Endodermal cell (in vitro differentiated cells): ENCODE data around the gene MTR. TPM values are rescaled to one million over a fixed set of nuclear protein-coding genes. Genes with fewer than 3 reads are reported as not detected.

Source experiments
- DNase-seq: peaks from one replicate; pipeline ENCODE4 v3.0.0-alpha.2; 2017
- H3K27ac ChIP-seq: 2 replicates; pipeline ENCODE4 v1.5.1; 2013; ENCODE audit warnings: mild to moderate bottlenecking, low read depth, low read length, moderate library complexity
- H3K27me3 ChIP-seq: 2 replicates; pipeline ENCODE4 v1.6.1; 2013; ENCODE audit warnings: mild to moderate bottlenecking, low read length, moderate library complexity; ENCODE audit not compliant: insufficient read depth, control insufficient read depth, poor library complexity, severe bottlenecking
- H3K36me3 ChIP-seq: 2 replicates; pipeline ENCODE4 v1.7.0; 2013; ENCODE audit warnings: mild to moderate bottlenecking, low read length, moderate library complexity; ENCODE audit not compliant: control insufficient read depth, insufficient read depth
- H3K4me1 ChIP-seq: one replicate; pipeline ENCODE4 v1.7.0; 2013; ENCODE audit warnings: low read length; ENCODE audit not compliant: control insufficient read depth, insufficient read depth
- H3K4me3 ChIP-seq: 2 replicates; pipeline ENCODE4 v1.5.1; 2013; ENCODE audit warnings: mild to moderate bottlenecking, low read length, moderate library complexity
- H3K9ac ChIP-seq: 2 replicates; pipeline ENCODE4 v1.6.1; 2013; ENCODE audit warnings: mild to moderate bottlenecking, low read length, moderate library complexity; ENCODE audit not compliant: poor library complexity, severe bottlenecking; ENCODE audit errors: extremely low read depth
- H3K9me3 ChIP-seq: 2 replicates; pipeline ENCODE4 v1.6.1; 2013; ENCODE audit warnings: mild to moderate bottlenecking, low read length, moderate library complexity; ENCODE audit not compliant: control insufficient read depth
- H3K27ac Mint-ChIP-seq: 2 replicates; pipeline ENCODE4 v1.8.0; 2020; ENCODE audit warnings: mixed read lengths
- H3K27me3 Mint-ChIP-seq: 2 replicates; pipeline ENCODE4 v1.8.0; 2021; ENCODE audit warnings: mild to moderate bottlenecking, mixed read lengths; ENCODE audit not compliant: insufficient read depth
- H3K36me3 Mint-ChIP-seq: 2 replicates; pipeline ENCODE4 v1.8.0; 2020; ENCODE audit warnings: low read depth, mixed read lengths
- H3K4me1 Mint-ChIP-seq: 2 replicates; pipeline ENCODE4 v1.8.0; 2020; ENCODE audit warnings: mixed read lengths
- H3K4me3 Mint-ChIP-seq: 2 replicates; pipeline ENCODE4 v1.8.0; 2020; ENCODE audit warnings: mild to moderate bottlenecking, moderate library complexity, mixed read lengths
- H3K9me3 Mint-ChIP-seq: 2 replicates; pipeline ENCODE4 v1.8.0; 2020; ENCODE audit warnings: mild to moderate bottlenecking, mixed read lengths
- WGBS, 2 experiments: methylation state at CpG; one replicate each; pipeline versions ENCODE4 v1.1.5 to v1.1.7; 2013; ENCODE audit warnings: missing lambda C conversion rate in 2 of 2, mixed read lengths in 1 of 2; ENCODE audit not compliant: insufficient coverage in 1 of 2, insufficient read length in 1 of 2; 5-methylcytosine and 5-hydroxymethylcytosine counted together
- total RNA-seq, 2 donors: library from RNA; stranded (reverse); fragmentation: NEBNext Ultra II Directional in 1 of 2; extraction: Animal tissue kit (Norgen Biotek cat#: 25700) in 1 of 2; gene quantifications; 2 replicates in 1 of 2; 3 replicates in 1 of 2; pipeline ENCODE4 v1.2.1, GENCODE V29; 2021
- TF ChIP-seq, protein P1 (sequence below): fragments of 200-600 bp; sonication (generic); conservative IDR thresholded peaks from 2 replicates; pipeline ENCODE4 v1.5.0; 2021; ENCODE audit warnings: antibody characterized with exemption, mild to moderate bottlenecking

The MTR gene
- total RNA-seq, 2 donors from 2014 or later: 28.5 to 29.5 TPM

DNA sequence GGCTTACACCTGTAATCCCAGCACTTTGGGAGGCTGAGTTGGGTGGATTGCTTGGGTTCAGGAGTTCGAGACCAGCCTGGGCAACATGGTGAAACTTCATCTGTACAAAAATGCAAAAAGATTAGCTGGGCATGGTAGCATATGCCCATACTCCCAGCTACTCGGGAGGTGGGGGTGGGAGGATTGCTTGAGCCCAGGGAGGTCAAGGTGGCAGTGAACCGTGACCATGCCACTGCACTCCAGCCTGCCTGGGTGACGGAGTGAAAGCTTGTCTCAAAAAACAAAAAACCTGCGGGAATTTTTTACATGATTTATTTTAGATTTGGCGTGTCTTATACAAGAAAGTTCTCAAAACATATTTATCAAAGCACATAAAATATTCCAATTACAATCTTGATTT, 27.8 kb upstream of the MTR start:
- no peaks in the 10 kb centered on the region for H3K27me3 ChIP-seq
- H3K9ac ChIP-seq: no peak overlapping the region
- no peaks in the 10 kb centered on the region for H3K4me1 ChIP-seq
- no peak for DNase-seq
- Mint-ChIP-seq H3K4me1 (peaks cover 5% of the 10 kb centered on the region), H3K9me3 (no peaks in the 10 kb centered on the region), H3K27ac (no peak overlapping the region), H3K27me3 (no peaks in the 10 kb centered on the region), H3K36me3 (no peaks in the 10 kb centered on the region), H3K4me3 (no peak overlapping the region)
- TF ChIP-seq, protein P1, sequence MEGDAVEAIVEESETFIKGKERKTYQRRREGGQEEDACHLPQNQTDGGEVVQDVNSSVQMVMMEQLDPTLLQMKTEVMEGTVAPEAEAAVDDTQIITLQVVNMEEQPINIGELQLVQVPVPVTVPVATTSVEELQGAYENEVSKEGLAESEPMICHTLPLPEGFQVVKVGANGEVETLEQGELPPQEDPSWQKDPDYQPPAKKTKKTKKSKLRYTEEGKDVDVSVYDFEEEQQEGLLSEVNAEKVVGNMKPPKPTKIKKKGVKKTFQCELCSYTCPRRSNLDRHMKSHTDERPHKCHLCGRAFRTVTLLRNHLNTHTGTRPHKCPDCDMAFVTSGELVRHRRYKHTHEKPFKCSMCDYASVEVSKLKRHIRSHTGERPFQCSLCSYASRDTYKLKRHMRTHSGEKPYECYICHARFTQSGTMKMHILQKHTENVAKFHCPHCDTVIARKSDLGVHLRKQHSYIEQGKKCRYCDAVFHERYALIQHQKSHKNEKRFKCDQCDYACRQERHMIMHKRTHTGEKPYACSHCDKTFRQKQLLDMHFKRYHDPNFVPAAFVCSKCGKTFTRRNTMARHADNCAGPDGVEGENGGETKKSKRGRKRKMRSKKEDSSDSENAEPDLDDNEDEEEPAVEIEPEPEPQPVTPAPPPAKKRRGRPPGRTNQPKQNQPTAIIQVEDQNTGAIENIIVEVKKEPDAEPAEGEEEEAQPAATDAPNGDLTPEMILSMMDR: no peak
- H3K36me3 ChIP-seq: no peaks in the 10 kb centered on the region
- no peak overlapping the region for H3K4me3 ChIP-seq
- 91 to 97% methylated on average over 5 to 6 of the region's 6 CpGs for WGBS, 2 experiments
- H3K9me3 ChIP-seq: no peaks in the 10 kb centered on the region
- H3K27ac ChIP-seq: no peak overlapping the region

DNA sequence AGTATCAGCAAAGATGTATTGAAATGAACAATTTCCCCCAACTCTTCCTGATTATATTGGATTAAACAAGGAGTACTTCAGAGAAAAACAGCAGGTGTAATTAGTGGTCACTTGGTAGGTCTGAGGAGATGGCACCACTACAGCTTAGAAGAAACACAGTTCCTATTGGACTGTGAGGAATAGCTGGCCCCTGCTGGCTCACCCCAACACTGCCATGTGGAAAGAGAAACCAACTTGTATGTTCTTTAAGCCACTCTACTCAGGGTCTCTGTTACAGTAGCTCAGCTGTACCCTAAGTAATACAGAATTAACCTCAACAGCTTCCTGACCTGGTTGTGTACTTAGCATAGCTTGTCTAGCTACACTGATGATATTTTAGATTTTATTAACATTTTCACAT, 26.5 kb upstream of the MTR start:
- Histone ChIP-seq H3K9me3 (no peaks in the 10 kb centered on the region), H3K4me1 (no peaks in the 10 kb centered on the region), H3K27me3 (no peaks in the 10 kb centered on the region), H3K27ac (no peak overlapping the region), H3K36me3 (no peaks in the 10 kb centered on the region), H3K9ac (no peak overlapping the region), H3K4me3 (no peak overlapping the region)
- TF ChIP-seq, protein P1: no peak
- Mint-ChIP-seq H3K4me1 (peaks cover 5% of the 10 kb centered on the region), H3K36me3 (no peaks in the 10 kb centered on the region), H3K27ac (no peak overlapping the region), H3K9me3 (no peaks in the 10 kb centered on the region), H3K4me3 (no peak overlapping the region), H3K27me3 (no peaks in the 10 kb centered on the region)
- DNase-seq: no peak

DNA sequence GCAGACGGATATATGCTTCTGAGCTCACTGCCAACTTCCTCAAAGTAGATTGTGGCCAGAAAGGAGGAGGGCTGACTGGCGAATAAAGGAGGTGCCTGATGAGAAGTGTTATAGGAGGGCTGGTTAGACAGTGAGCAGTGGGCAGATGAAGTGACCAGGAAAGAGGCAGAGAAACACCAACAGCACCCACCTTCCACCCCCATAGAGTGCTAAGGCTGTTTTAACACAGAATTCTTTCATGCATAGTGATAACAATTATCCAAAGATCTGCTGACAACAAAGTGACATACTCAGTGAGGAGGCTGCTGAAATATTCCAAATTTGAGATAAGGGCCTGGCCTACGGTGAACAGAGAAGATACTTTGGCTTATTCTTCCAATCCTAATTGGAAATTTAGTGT, 21.2 kb upstream of the MTR start:
- no peaks in the 10 kb centered on the region for H3K36me3 Mint-ChIP-seq
- peaks cover 10% of the 10 kb centered on the region for H3K9me3 ChIP-seq
- H3K4me1 ChIP-seq: no peaks in the 10 kb centered on the region
- H3K27me3 ChIP-seq: no peaks in the 10 kb centered on the region
- no peak for DNase-seq
- no peak overlapping the region for H3K4me3 Mint-ChIP-seq
- no peak overlapping the region for H3K4me3 ChIP-seq
- H3K9me3 Mint-ChIP-seq: peaks cover 10% of the 10 kb centered on the region
- H3K27ac ChIP-seq: no peak overlapping the region
- H3K4me1 Mint-ChIP-seq: peaks cover 5% of the 10 kb centered on the region
- no peaks in the 10 kb centered on the region for H3K36me3 ChIP-seq
- WGBS, 2 experiments: 89 to 100% methylated on average over 2 to 3 of the region's 3 CpGs
- no peaks in the 10 kb centered on the region for H3K27me3 Mint-ChIP-seq
- TF ChIP-seq, protein P1: no peak
- H3K9ac ChIP-seq: no peak overlapping the region
- no peak overlapping the region for H3K27ac Mint-ChIP-seq
